Activated CD4-positive, alpha-beta T cell treated with anti-CD3 and anti-CD28 coated beads for 24 hours (primary cell): ENCODE measurements around the gene GNPNAT1.
"Not testable (repeated sequence)": the region's sequence is repeated elsewhere in the genome, so short reads cannot be mapped to it uniquely, and the experiment has no call there.

Experiments
- DNase-seq, 2 donors: peaks; one replicate each; pipeline ENCODE4 v3.0.0-alpha.2; 2020; ENCODE audit warnings: low read depth in 2 of 2

Gene GNPNAT1

GRCh38 chr14:52790011-52790755, 1.2 kb downstream of the GNPNAT1 start:
- DNase-seq = no peak

- DNase-seq = no peak
Measured at GRCh38 chr14:52789118-52789517, 2.3 kb downstream of the GNPNAT1 start.

DNA sequence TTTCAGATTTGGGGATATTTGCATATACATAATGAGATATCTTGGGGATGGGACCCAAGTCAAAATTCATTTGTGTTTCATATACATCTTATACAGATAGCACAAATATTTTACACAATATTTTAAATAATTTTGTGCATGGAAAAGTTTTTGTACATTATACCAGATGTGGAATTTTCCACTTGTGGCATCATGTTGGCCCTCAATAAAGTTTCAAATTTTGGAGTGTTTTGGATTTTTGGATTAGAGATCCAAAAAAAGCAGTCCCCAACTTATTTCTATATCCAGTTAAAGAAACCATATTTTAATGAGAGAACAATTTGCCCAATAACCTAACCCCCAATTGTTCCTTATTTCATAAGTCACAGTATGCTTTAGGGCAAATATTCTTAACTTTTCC, 4.5 kb downstream of the GNPNAT1 start:
- DNase-seq = no peak

- no peak for DNase-seq
Measured at GRCh38 chr14:52783206-52783605, 8.2 kb downstream of the GNPNAT1 start.

DNA sequence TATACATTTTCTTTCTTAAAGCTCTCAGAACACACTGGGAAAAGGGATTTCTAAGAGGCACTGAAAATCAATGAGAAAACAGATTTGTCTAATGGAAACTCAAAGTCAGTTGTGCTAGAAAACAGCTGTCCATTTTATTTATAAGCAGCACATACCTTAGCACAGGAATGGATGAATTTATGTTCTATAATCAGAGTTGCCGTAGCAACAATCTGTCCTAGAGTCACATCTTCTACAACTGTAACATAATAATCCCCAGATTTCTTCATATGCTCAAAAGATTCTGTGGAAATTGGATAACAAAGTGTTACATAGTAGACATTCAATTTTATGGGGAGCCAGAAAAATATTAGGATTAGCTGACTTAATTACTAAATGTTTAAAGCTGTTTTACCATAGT, 9.8 kb downstream of the GNPNAT1 start:
- no peak for DNase-seq

GRCh38 chr14:52780893-52781292, 10.5 kb downstream of the GNPNAT1 start:
- no peak for DNase-seq

GRCh38 chr14:52778702-52779101, 12.7 kb downstream of the GNPNAT1 start:
- DNase-seq = no peak

DNA sequence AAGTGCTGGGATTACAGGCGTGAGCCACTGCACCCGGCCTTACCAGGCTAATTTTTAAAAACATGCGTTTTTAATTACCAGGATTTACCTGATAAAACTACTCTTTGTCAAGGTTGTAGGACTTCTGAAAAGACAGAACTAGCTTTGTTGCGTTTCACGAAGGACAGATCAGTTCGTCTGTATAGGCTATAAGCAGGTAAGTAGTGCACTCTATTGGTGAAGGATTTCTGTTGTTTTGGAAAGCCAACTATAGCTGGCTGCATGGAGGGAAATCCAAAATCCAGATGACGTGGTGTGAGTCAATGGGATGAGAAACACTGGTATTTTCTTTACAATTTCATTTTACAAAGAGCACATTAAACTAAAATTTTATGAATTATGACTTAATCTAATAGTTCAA, 14.6 kb downstream of the GNPNAT1 start:
- no peak for DNase-seq

GRCh38 chr14:52769887-52770286, 21.5 kb downstream of the GNPNAT1 start:
- DNase-seq = no peak

DNA sequence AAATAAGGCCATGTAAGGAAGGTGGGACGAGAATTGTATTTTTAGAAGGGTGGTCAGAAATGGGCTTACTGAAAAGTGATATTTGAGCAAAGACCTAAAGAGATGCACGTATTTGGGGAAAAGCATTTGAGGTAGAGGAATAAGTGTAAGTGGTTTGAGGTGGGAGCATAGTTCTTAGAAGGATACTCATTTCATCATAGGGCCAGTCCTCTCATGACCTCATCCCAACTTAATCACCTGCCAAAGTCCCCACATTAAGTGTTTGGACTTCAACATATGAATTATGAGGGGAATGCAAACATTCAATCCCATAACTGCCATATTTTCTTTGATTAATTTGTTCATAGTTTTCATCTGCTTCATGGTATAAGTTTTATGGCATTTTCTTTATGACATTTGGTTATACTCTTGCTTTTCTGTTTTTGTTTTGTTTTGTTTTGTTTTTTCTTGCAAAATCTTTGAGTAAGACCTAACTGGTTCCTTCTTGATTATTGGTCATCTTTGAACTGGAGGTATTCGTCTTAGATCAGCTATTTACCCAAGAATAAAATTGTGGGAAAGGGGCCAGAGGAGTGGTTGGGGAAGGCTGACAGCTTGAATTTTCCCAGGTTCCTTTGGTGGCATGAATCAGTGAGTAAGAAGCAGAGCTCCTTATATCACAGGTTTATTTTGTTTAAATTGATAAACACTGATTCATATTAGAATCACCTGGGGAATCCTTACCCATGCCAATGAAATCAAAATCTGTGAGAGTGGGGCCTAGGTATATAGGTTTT, 24.2 kb downstream of the GNPNAT1 start:
- DNase-seq = no peak

- not testable (repeated sequence) for DNase-seq
Measured at GRCh38 chr14:52762923-52763322, 28.5 kb downstream of the GNPNAT1 start.

DNA sequence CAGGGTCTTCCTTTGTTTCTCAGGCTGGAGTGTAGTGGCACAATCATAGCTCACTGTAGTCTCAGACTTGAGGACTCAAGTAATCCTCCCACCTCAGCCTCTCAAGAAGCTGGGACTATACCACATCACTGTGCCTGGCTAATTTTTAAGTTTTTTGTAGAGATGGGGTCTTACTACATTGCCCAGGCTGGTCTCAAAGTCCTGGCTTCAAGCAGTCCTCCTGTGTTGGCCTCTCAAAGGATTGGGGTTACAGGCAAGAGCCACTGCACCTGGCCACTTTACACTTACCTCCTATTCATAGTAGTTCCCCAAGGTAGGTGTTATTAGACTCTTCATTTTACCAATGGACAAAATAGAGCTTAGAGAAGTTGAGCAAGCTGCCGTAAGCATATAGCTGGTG, 32.3 kb downstream of the GNPNAT1 start:
- no peak for DNase-seq

- no peak for DNase-seq
Measured at GRCh38 chr14:52755607-52756316, 35.6 kb downstream of the GNPNAT1 start.

DNA sequence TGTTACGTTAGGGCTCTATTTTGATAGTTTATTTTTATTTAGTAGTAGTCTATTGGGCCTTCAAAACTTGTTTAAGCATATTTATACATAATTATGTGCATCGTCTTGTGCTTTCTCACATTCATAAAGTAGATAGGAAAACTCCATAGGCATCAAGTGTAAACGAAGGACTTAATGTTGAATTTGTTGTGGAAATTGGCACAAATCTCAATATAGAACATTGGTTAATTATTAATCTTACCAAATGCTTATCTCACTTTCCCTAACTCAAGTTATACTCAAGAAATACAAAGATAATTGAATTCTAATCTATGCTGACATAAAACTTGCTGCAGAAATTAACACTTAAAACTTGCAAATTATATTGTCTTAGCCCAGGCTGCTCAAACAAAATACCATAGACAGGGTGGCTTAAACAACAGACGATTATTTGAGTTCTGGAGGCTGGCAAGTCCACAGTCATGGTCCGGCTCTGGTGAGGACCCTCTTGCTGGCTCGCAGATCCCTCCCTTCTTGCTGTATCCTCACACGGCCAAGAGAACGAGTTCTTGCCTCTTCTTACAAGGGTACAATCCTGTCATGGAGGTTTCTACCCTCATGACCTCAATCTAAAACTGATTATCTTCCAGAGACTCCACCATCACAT, 42.6 kb downstream of the GNPNAT1 start:
- DNase-seq = no peak

DNA sequence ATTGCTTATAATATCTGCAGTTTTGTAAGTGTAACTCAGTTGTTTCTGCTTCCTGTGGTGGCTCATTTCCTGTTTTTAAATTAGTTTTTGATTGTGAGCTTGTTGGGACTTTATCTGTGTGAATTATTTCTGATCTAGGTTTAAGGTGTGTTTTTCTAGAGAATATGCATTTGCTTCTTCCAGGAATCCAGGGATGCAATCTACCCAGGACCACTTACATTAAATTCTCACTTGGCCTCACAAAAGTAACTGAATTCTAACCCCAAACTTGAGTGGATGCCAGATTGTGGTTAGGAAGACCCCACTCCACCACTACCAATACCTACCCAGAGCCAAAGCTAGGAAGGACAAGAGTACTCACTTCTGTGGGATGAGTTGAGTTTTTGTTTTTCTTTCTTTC, 49.5 kb downstream of the GNPNAT1 start:
- DNase-seq = no peak

DNA sequence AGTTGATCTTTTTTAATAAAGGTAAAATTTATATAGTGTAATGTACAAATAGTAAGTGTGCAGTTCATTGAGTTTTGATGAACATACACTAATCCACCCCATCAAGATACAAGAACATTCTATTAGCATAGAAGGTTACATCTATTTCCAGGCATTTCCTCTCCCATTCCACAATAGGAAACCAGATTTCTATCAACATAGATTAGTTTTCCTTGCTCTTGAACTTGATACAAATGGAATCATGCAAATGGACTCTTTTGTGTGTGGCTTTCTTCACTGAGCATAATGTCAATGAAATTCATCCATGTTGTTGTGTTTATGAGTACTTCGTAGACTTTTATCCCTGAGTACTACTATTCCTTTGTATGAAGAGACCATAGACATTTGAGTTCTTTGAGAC, 50.7 kb downstream of the GNPNAT1 start:
- DNase-seq = no peak

DNA sequence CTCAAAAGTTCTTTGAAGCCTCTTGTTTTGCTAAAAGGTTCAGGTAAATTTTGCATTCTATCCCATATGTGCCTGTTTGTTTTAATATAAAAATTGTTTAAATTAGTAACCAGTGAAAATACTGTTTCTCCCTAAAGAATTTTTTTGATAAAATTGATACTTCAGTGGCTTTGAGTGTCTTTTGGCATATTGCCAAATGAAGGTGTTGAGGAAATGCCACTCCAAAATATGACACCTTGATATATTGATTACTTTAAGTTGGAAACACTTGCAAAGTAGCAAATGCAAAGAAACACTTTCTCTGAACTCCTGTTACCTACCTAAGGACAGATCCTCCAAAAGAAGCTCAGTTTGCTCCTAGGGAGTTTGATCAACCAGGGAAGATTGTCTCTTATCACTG, 53.0 kb downstream of the GNPNAT1 start:
- DNase-seq = no peak

DNA sequence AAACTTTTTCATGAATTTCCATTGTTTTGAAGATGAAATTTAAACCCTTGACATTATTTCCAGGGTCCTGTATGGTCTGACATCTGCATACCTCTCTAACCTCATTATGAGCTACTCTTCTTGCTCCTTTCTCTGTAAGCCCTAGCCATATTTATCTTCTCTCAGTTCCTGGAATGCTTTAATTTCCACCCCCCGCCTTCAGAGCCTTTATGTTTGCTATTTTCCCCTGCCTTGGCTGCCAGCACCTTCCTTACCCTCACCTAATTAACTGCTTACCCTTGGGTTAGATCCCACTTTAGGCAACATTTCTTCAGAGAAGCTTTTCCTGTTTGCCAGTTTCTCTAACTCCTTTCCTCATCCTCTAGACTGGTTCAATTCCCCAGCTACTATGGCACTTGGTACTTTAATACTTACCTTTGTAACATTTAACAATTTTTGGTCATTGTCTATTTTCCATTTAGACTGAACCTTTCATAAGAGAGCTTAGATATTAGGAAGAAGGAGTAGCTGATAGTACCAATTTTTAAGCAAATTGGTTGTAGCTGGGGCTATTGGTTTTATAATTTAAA, 55.4 kb downstream of the GNPNAT1 start:
- DNase-seq = no peak

DNA sequence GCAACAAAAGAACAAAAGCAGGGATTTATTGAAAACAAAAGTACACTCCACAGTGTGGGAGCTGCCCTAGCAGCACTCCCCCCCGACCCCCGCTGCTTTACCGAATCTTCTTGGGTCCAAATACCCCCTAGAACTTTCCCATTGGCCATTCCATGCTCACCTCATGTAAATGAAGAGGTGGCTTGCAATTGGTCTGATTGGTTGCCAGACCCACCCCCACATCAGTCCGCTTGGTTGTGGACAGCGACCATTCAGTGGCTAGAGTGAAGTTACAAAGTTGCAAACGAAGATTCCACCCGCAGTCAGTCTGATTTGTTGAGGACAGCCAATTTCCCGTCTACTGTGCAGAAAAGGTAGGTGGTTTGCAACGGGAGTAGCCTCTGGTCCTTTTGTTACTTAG, 57.6 kb downstream of the GNPNAT1 start:
- DNase-seq = no peak

DNA sequence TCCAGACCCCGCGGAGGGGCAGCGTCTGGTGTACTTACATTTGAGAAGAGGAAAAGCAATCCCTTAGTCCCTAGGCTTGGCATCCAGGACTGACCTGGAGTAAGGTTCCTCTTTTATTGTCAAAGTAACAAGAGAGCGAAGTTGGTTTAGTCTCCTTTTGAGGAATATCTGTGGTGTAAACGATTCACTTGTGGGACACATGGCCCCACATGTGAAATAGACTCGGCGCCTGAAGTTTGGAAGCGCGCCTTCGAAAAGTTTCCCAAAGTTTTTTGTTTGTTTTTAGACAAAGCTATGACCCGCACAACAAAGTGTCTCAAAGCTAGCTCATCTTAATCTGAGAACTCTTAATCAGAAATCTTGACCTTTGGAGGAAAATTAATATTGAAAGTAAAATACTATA, 60.7 kb downstream of the GNPNAT1 start:
- DNase-seq = no peak

DNA sequence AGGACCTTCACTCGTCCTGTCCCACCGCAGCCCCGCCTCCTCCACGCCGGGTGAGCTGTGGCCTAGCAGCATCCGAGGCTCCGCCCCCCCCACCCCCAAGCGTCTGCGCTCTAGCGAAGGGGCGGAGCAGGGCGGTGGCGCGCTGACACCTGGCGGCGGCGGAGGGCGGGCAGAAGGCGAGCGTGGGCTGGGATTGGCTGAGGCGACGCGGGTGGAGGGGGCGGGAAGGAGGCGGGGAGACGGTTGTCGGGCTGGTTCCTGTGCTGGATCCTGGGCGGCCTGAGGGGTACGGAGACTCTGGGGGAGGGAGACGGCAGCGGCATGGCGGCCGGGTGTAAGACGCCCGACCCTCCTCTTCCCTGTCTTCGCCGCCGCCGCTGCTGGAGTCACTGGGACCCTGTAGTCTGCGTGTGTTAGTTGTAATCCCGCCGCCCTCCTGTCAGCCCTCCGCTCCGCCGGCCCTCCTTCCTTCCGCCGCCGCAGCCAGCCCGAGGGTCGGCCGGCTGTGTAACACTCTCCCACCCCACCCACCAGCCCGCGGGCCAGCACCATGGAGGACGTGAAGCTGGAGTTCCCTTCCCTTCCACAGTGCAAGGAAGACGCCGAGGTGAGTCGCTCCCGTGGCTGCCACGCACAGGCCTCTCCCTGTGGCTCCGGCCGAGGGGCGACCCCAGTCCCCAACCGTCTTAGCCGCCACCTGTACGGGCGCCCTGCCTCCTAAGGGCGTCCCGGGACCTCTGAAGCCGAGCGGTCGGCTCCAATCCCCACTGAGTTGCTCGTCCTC, 61.3 kb downstream of the GNPNAT1 start, which contains the start of gene STYX:
STYX (plus strand) TSS at position 242 of the 784 bp plus-strand sequence; CDS start at position 551, 309 bp downstream.
- DNase-seq = peak; percentile 97 to 99
